ENCODE measurements around the gene FOSB. TPM values are rescaled to one million over a fixed set of nuclear protein-coding genes. Genes with fewer than 3 reads are reported as not detected.

The FOSB gene
- total and polyA plus RNA-seq, 2 donors (not counting 3 experiments of a cell fraction or from before 2014, with no cell fraction given), result 2.0 to 10.7 TPM

DNA sequence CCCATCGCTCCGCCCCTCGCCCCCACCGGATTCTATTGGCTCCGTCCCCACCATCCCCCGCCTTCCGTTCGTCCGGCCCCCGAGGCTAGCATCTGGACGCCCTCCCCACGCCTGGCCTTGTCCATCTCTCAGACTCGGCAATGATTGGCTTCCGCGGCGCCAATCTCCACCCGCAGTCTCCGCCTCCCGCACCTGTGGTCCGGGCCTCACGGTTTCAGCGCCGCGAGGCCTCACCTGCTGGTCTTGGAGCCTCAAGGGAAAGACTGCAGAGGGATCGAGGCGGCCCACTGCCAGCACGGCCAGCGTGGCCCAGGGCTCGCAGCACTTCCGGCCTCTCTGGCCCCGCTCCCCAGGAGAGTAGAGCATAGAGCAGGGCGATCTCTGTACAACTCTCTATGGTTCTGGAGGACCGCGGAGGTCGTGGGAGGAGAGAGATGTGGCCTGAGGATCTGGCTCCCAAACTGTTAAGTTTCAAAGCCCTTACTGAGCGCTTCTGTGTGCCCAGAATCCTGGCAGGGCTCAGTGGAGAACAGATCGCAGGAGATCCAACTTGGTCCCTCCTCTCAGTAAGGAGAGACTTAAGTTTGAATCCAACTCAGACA, 44.1 kb upstream of the FOSB start, which contains the start of gene ERCC1:
Gene ERCC1 (minus strand): TSS at position 329 of the 602 bp plus-strand sequence. CDS start 543 bp downstream, outside the sequence.
- Histone ChIP-seq H2AFZ (ENCODE audit: low read depth, low read length) (no peak within 1 kb of the TSS), H3K4me1 (ENCODE audit: control insufficient read depth, extremely low read depth, insufficient read depth, low read length) (peaks cover 30% of the 10 kb centered on the region), H3K27me3 (ENCODE audit: control insufficient read depth in 2 of 2, insufficient read depth in 2 of 2, low read length in 2 of 2) (no peaks in the 10 kb centered on the region), H3K27ac (ENCODE audit: insufficient read depth, low read depth, low read length) (peak within 1 kb of the TSS; percentile 100), H3K9me1 (replicated peaks; ENCODE audit: control insufficient read depth, extremely low read depth, insufficient read depth, low read length) (no peaks in the 10 kb centered on the region), H3K4me3 (replicated peaks in 1 of 3; ENCODE audit: insufficient read depth in 1 of 3, low read depth in 1 of 3, low read length in 3 of 3) (peak within 1 kb of the TSS; percentile 59 to 74 (median 73)), H3K9ac (replicated peaks; ENCODE audit: extremely low read depth, insufficient read depth, low read length) (peak within 1 kb of the TSS; percentile 94), H3K79me2 (ENCODE audit: control insufficient read depth, insufficient read depth, low read length) (peaks cover 27% of the 10 kb centered on the region), H3K9me3 (replicated peaks; ENCODE audit: control insufficient read depth, insufficient read depth, low read length) (no peaks in the 10 kb centered on the region), H3K4me2 (ENCODE audit: insufficient read depth, low read length) (peak within 1 kb of the TSS; percentile 99), H3K36me3 (ENCODE audit: control insufficient read depth in 2 of 2, extremely low read depth in 1 of 2, insufficient read depth in 2 of 2, low read length in 2 of 2) (peaks cover 2 to 10% of the 10 kb centered on the region in 2 experiments), H4K20me1 (replicated peaks; ENCODE audit: control insufficient read depth, extremely low read depth, insufficient read depth, low read length) (no peaks in the 10 kb centered on the region)
- BruUV-seq (replicated peaks), result TSS peak; percentile 95
- ChIA-PET CTCF (interaction anchor here (0.8 to 2.8 kb wide), 10 partner anchors 8 to 62 kb away, joined by 3 to 30 read pairs (median 4); partner anchors contain the start of genes FOSB and PPP1R13L), POLR2A (interaction anchor here (0.6 to 1.0 kb wide), 4 partner anchors 9 to 302 kb away, joined by 3 read pairs; partner anchors contain the start of gene PPP1R13L)
- dilution Hi-C loops (cut with MboI; ENCODE audit: extremely low pct_ligation_motif_present, low sequenced_read_pairs), result no loop called here
- DNase-seq (ENCODE audit: low read depth, low spot score), result peak; percentile 94
- no peak for FAIRE-seq
- intact Hi-C loops (cut with micrococcal nuclease), result loop anchor here (1.0 to 2.0 kb wide), 3 partner anchors 16 to 47 kb away; partner anchors contain the start of gene PPP1R13L
- TF ChIP-seq MYC (IDR thresholded peaks at IDR 0.05; ENCODE audit: low read depth, low read length) (peak; percentile 24), POLR2A (IDR thresholded peaks at IDR 0.05; ENCODE audit: low read depth, low read length) (peak; percentile 61), EZH2 (IDR thresholded peaks at IDR 0.05; ENCODE audit: borderline replicate concordance, low read depth, low read length, severe bottlenecking) (no peak), GATA2 (IDR thresholded peaks at IDR 0.05; ENCODE audit: insufficient read depth, insufficient read length, low read depth, low read length) (no peak), POLR2AphosphoS5 (IDR thresholded peaks at IDR 0.05; ENCODE audit: insufficient read depth, low read depth, low read length) (peak; percentile 66)

Measured in endothelial cell of umbilical vein (primary cell).